ENCODE measurements around the gene BCAR3.

GRCh38 chr1:93588955-93589354 lies 92.7 kb downstream of the BCAR3 start:
- TF ChIP-seq, protein P1, sequence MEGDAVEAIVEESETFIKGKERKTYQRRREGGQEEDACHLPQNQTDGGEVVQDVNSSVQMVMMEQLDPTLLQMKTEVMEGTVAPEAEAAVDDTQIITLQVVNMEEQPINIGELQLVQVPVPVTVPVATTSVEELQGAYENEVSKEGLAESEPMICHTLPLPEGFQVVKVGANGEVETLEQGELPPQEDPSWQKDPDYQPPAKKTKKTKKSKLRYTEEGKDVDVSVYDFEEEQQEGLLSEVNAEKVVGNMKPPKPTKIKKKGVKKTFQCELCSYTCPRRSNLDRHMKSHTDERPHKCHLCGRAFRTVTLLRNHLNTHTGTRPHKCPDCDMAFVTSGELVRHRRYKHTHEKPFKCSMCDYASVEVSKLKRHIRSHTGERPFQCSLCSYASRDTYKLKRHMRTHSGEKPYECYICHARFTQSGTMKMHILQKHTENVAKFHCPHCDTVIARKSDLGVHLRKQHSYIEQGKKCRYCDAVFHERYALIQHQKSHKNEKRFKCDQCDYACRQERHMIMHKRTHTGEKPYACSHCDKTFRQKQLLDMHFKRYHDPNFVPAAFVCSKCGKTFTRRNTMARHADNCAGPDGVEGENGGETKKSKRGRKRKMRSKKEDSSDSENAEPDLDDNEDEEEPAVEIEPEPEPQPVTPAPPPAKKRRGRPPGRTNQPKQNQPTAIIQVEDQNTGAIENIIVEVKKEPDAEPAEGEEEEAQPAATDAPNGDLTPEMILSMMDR (IDR thresholded peaks at IDR 0.05), result no peak
- TF ChIP-seq ZFX (IDR thresholded peaks at IDR 0.05; ENCODE audit: borderline replicate concordance), result no peak

Measured in 22Rv1 (cell line).